KMS-11 (cell line): ENCODE measurements around the gene RPS27.
A peak's percentile ranks its signal among the peaks of the same experiment; 100 is the strongest.

Experiments
- H2AFZ ChIP-seq: fragments of 200-600 bp; sonication (generic); 2 replicates; pipeline ENCODE4 v1.6.1; 2016; ENCODE audit warnings: antibody characterized with exemption, mixed run types, low read depth
- H3K27ac ChIP-seq: fragments of 200-600 bp; sonication (generic); 2 replicates; pipeline ENCODE4 v1.6.1; 2016; ENCODE audit warnings: mild to moderate bottlenecking, mixed run types
- H3K27me3 ChIP-seq: fragments of 200-600 bp; sonication (generic); 2 replicates; pipeline ENCODE4 v1.6.1; 2017; ENCODE audit warnings: mild to moderate bottlenecking, low read depth, mixed run types, moderate library complexity; ENCODE audit not compliant: insufficient read depth
- H3K36me3 ChIP-seq: fragments of 200-600 bp; sonication (generic); 2 replicates; pipeline ENCODE4 v1.6.1; 2017; ENCODE audit warnings: mild to moderate bottlenecking, mixed run types; ENCODE audit not compliant: insufficient read depth
- H3K4me1 ChIP-seq: fragments of 200-600 bp; sonication (generic); 2 replicates; pipeline ENCODE4 v1.6.1; 2016; ENCODE audit warnings: mild to moderate bottlenecking, low read depth, mixed run types; ENCODE audit not compliant: poor library complexity, severe bottlenecking
- H3K4me2 ChIP-seq: fragments of 200-600 bp; sonication (generic); 2 replicates; pipeline ENCODE4 v1.7.0; 2016; ENCODE audit warnings: mild to moderate bottlenecking, mixed run types
- H3K4me3 ChIP-seq: fragments of 200-600 bp; sonication (generic); IDR thresholded peaks from 2 replicates; pipeline ENCODE4 v1.6.1; 2017; ENCODE audit warnings: low read depth, low read length, mixed read lengths; ENCODE audit not compliant: insufficient read depth
- H3K79me2 ChIP-seq: fragments of 200-600 bp; sonication (generic); 2 replicates; pipeline ENCODE4 v1.6.1; 2016; ENCODE audit warnings: low read depth, mixed run types; ENCODE audit not compliant: insufficient read depth
- H3K9ac ChIP-seq: fragments of 200-600 bp; sonication (generic); 2 replicates; pipeline ENCODE4 v1.6.1; 2016; ENCODE audit warnings: mild to moderate bottlenecking, mixed run types
- H4K20me1 ChIP-seq: fragments of 200-600 bp; sonication (generic); 2 replicates; pipeline ENCODE4 v1.6.1; 2016; ENCODE audit warnings: mild to moderate bottlenecking, mixed run types; ENCODE audit not compliant: insufficient read depth
- CTCF ChIP-seq: fragments of 200-600 bp; sonication (generic); conservative IDR thresholded peaks from 2 replicates; pipeline ENCODE4 v1.6.1; 2017; ENCODE audit warnings: low read depth, mild to moderate bottlenecking, antibody characterized with exemption, low read length, moderate library complexity, mixed read lengths

The RPS27 gene

DNA sequence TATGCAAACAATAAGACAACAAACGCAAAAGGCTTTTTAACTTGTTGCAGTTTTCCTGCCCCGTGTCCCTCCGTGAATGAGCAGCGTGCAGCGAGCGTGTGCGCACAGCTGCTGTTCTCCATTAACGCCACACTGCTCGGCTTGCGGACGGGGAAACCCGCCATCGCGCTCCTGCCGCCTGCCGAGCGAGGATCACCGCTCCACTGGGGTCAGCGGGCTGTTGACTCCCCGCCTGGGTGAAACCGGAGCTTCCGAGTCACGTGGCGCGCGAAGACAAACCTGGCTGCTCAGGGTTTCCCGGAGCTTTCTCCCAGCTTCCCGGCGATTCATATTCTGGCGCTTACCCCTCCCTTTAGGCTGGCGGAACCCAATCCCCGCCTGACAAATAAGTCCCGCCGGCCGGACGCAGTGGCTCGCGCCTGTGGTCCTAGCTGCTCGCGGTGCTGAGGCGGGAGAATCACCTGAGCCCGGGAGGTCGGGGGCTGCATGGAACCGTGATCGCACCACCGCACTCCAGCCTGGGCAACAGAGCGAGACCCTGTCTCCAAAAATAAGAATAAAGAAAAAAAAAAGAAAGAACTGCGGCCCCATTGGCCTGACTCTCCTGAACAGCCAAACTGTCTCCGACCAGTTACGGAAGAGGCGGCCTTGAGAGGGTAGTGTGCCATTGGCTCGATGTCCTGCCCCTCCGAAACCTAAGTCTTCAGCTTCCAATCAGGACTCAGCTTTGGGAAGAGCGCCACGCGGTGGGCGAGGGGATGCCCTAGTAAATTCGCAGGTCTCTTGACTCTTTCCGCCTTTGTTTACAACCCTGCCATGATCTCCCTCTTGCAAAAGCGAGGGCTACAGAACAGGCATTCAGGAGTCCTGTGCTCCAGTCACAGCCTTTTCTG is 23.2 kb upstream of the RPS27 start, which contains the start of gene CREB3L4:
Gene CREB3L4 (plus strand): TSS at position 796 of the 893 bp plus-strand sequence. CDS start 624 bp downstream, outside the sequence.
- peaks cover 28% of the 10 kb centered on the region for H3K79me2 ChIP-seq
- H3K4me2 ChIP-seq: peak within 1 kb of the TSS; percentile 77
- H3K36me3 ChIP-seq: no peaks in the 10 kb centered on the region
- H2AFZ ChIP-seq: peak within 1 kb of the TSS; percentile 85
- TF ChIP-seq CTCF: peak; percentile 68; the same call in 1 of the 2 replicates
- no peaks in the 10 kb centered on the region for H3K27me3 ChIP-seq
- H4K20me1 ChIP-seq: no peaks in the 10 kb centered on the region
- peak within 1 kb of the TSS; percentile 81 for H3K27ac ChIP-seq
- H3K4me3 ChIP-seq: peak within 1 kb of the TSS; percentile 100
- peak within 1 kb of the TSS; percentile 82 for H3K9ac ChIP-seq
- peaks cover 55% of the 10 kb centered on the region for H3K4me1 ChIP-seq

GRCh38 chr1:153968000-153968363 is 22.6 kb upstream of the RPS27 start:
- Histone ChIP-seq H3K9ac (peak overlapping the region; percentile 82), H3K4me2 (peak overlapping the region; percentile 77), H3K27me3 (no peaks in the 10 kb centered on the region), H3K4me1 (peaks cover 49% of the 10 kb centered on the region), H3K79me2 (peaks cover 22% of the 10 kb centered on the region), H2AFZ (peak overlapping the region; percentile 85), H3K4me3 (peak overlapping the region; percentile 100), H3K36me3 (no peaks in the 10 kb centered on the region), H4K20me1 (no peaks in the 10 kb centered on the region), H3K27ac (peak overlapping the region; percentile 81)
- peak; percentile 56 for TF ChIP-seq CTCF

DNA sequence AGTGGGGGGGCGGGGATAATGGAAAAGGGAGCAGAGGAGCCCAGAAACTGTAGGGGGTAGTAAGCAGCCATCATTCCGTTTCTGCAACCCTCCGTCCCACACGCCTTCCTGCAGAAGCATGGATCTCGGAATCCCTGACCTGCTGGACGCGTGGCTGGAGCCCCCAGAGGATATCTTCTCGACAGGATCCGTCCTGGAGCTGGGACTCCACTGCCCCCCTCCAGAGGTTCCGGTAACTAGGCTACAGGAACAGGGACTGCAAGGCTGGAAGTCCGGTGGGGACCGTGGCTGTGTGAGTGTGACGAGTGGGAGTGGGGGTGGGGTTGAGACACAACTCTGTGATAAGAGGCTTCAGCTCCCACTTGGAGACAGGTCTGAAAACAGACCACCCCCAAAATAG is 22.2 kb upstream of the RPS27 start:
- Histone ChIP-seq H3K9ac (no peak overlapping the region), H3K4me1 (peaks cover 49% of the 10 kb centered on the region), H3K27ac (no peak overlapping the region), H3K27me3 (no peaks in the 10 kb centered on the region), H3K4me2 (peak overlapping the region; percentile 77; the same call in 1 of the 2 replicates), H4K20me1 (no peaks in the 10 kb centered on the region), H3K36me3 (no peaks in the 10 kb centered on the region), H3K4me3 (no peak overlapping the region), H3K79me2 (peaks cover 20% of the 10 kb centered on the region), H2AFZ (no peak overlapping the region; the same call in 1 of the 2 replicates)
- TF ChIP-seq CTCF: no peak

DNA sequence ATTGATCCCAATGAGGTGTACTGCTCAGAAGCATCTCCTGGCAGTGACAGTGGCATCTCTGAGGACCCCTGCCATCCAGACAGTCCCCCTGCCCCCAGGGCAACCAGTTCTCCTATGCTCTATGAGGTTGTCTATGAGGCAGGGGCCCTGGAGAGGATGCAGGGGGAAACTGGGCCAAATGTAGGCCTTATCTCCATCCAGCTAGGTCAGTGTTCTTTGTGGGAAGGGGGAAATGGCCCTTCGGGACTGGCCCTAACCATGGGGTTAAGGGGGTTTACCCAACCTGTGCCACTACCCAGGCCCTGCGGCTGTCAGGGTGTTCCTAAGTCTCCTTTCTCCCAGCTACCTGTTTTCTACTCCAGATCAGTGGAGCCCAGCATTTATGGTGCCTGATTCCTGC is 21.6 kb upstream of the RPS27 start:
- no peak overlapping the region for H2AFZ ChIP-seq
- peaks cover 20% of the 10 kb centered on the region for H3K79me2 ChIP-seq
- H3K4me3 ChIP-seq: no peak overlapping the region
- no peaks in the 10 kb centered on the region for H4K20me1 ChIP-seq
- H3K9ac ChIP-seq: no peak overlapping the region
- peaks cover 3% of the 10 kb centered on the region; the same call in 1 of the 2 replicates for H3K36me3 ChIP-seq
- H3K4me1 ChIP-seq: peaks cover 47% of the 10 kb centered on the region
- no peak overlapping the region for H3K4me2 ChIP-seq
- no peaks in the 10 kb centered on the region for H3K27me3 ChIP-seq
- TF ChIP-seq CTCF: no peak
- no peak overlapping the region for H3K27ac ChIP-seq
